ENCODE data around the gene RABGAP1L. TPM values are rescaled to one million over a fixed set of nuclear protein-coding genes. Genes with fewer than 3 reads are reported as not detected.
"Not testable (repeated sequence)": the region's sequence is repeated elsewhere in the genome, so short reads cannot be mapped to it uniquely, and the experiment has no call there.

Gene RABGAP1L
- total RNA-seq, 1 experiment from 2014 or later, result 57.4 TPM

- Histone ChIP-seq H3K27me3 (ENCODE audit: insufficient read depth, low read depth) (no peaks in the 10 kb centered on the region), H3K79me2 (ENCODE audit: low read depth) (no peaks in the 10 kb centered on the region), H4K20me1 (ENCODE audit: insufficient read depth) (no peaks in the 10 kb centered on the region), H3K9me2 (ENCODE audit: insufficient read depth) (0 out of 2 replicates have a peak, but pooled peaks cover 6% of the 10 kb centered on the region), H3K9me3 (ENCODE audit: insufficient read depth, low read depth) (0 out of 2 replicates have a peak, but pooled peaks cover 4% of the 10 kb centered on the region), H3K4me2 (peak overlapping the region; percentile 29; the same call in 1 of the 2 replicates), H2AFZ (no peak overlapping the region), H3K27ac (0 out of 2 replicates have a peak overlapping the region, but pooled peaks have one; percentile 41), H3K4me1 (replicated peaks; ENCODE audit: insufficient read depth) (peaks cover 20% of the 10 kb centered on the region), H3K36me3 (ENCODE audit: low read depth) (no peaks in the 10 kb centered on the region), H3F3A (ENCODE audit: insufficient read depth, low read depth) (no peaks in the 10 kb centered on the region), H3K4me3 (no peak overlapping the region)
- BruUV-seq (replicated peaks), result no TSS peak
- no peak for TF ChIP-seq EZH2 (IDR thresholded peaks at IDR 0.05; ENCODE audit: low read depth)
- TF ChIP-seq, protein P1, sequence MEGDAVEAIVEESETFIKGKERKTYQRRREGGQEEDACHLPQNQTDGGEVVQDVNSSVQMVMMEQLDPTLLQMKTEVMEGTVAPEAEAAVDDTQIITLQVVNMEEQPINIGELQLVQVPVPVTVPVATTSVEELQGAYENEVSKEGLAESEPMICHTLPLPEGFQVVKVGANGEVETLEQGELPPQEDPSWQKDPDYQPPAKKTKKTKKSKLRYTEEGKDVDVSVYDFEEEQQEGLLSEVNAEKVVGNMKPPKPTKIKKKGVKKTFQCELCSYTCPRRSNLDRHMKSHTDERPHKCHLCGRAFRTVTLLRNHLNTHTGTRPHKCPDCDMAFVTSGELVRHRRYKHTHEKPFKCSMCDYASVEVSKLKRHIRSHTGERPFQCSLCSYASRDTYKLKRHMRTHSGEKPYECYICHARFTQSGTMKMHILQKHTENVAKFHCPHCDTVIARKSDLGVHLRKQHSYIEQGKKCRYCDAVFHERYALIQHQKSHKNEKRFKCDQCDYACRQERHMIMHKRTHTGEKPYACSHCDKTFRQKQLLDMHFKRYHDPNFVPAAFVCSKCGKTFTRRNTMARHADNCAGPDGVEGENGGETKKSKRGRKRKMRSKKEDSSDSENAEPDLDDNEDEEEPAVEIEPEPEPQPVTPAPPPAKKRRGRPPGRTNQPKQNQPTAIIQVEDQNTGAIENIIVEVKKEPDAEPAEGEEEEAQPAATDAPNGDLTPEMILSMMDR (conservative IDR thresholded peaks at IDR 0.05), result no peak
- intact Hi-C loops (cut with micrococcal nuclease; ENCODE audit: unreplicated experiment), result no loop called here
- peak; percentile 12 to 74 for DNase-seq
- POLR2A ChIA-PET (ENCODE audit: unreplicated experiment), result no interaction called here
- CTCF ChIA-PET, result no interaction called here
Observed at GRCh38 chr1:174815036-174815435, 655.7 kb downstream of the RABGAP1L start.

DNA sequence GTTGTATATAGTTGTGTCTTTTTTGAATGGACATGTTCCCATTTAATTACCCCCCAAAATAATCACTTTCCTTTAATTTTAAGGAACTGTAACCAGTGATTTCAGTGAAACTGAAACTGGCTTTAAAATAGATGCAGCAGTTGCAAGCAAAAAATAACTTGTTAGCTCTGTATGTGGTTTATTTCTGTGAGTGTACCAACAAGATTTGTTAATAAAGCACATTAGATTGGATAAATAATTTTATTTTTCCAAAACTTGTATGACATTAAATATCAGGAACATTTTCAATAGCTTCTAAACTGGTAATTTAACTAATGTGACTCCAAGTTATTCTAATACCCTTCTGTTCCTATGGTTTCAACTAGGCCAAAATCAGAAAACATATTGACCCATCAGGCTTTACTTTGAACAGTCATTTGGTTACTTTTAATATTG is 656.2 kb downstream of the RABGAP1L start:
- Histone ChIP-seq H3K27me3 (ENCODE audit: insufficient read depth, low read depth) (no peaks in the 10 kb centered on the region), H2AFZ (no peak overlapping the region), H3K4me3 (no peak overlapping the region), H3K79me2 (ENCODE audit: low read depth) (no peaks in the 10 kb centered on the region), H3K4me2 (0 out of 2 replicates have a peak overlapping the region, but pooled peaks have one; percentile 29), H3K27ac (0 out of 2 replicates have a peak overlapping the region, but pooled peaks have one; percentile 41), H4K20me1 (ENCODE audit: insufficient read depth) (no peaks in the 10 kb centered on the region), H3K9me3 (ENCODE audit: insufficient read depth, low read depth) (0 out of 2 replicates have a peak, but pooled peaks cover 4% of the 10 kb centered on the region), H3K4me1 (replicated peaks; ENCODE audit: insufficient read depth) (peaks cover 20% of the 10 kb centered on the region), H3K9me2 (ENCODE audit: insufficient read depth) (0 out of 2 replicates have a peak, but pooled peaks cover 7% of the 10 kb centered on the region), H3F3A (ENCODE audit: insufficient read depth, low read depth) (no peaks in the 10 kb centered on the region), H3K36me3 (ENCODE audit: low read depth) (no peaks in the 10 kb centered on the region)
- CTCF ChIA-PET, result interaction anchor here (0.6 to 0.7 kb wide), 4 partner anchors 60 to 336 kb away, joined by 4 to 17 read pairs (median 4); no protein-coding TSS in a partner anchor
- BruUV-seq (replicated peaks), result no TSS peak
- POLR2A ChIA-PET (ENCODE audit: unreplicated experiment), result no interaction called here
- no peak for DNase-seq
- intact Hi-C loops (cut with micrococcal nuclease; ENCODE audit: unreplicated experiment), result no loop called here
- TF ChIP-seq EZH2 (IDR thresholded peaks at IDR 0.05; ENCODE audit: low read depth), result no peak
- TF ChIP-seq, protein P1 (conservative IDR thresholded peaks at IDR 0.05), result no peak

DNA sequence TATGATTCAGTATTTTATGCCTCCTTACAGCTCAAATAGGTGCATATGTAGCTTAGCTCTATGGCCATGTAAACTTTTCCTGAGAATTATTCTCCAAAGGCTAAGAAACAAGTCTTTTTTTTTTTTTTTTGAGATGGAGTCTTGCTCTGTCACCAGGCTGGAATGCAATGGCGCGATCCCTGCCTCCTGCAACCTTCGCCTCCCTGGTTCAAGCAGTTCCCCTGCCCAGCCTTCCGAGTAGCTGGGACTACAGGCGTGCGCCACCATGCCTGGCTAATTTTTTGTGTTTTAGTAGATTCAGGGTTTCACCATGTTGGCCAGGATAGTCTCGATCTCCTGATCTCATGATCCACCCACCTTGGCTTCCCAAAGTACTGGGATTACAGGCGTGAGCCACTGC is 657.3 kb downstream of the RABGAP1L start:
- H2AFZ ChIP-seq; BruUV-seq (replicated peaks); H3K79me2 ChIP-seq (ENCODE audit: low read depth); H3K36me3 ChIP-seq (ENCODE audit: low read depth); H3K27ac ChIP-seq; intact Hi-C loops (cut with micrococcal nuclease; ENCODE audit: unreplicated experiment); H3K9me3 ChIP-seq (ENCODE audit: insufficient read depth, low read depth); H3K4me3 ChIP-seq; DNase-seq; H3K27me3 ChIP-seq (ENCODE audit: insufficient read depth, low read depth); H3K4me2 ChIP-seq; H4K20me1 ChIP-seq (ENCODE audit: insufficient read depth); H3F3A ChIP-seq (ENCODE audit: insufficient read depth, low read depth); H3K9me2 ChIP-seq (ENCODE audit: insufficient read depth): not testable (repeated sequence)
- CTCF ChIA-PET, result interaction anchor here (0.7 kb wide), 1 partner anchor 564 kb away, joined by 4 read pairs; no protein-coding TSS in a partner anchor
- peaks cover 20% of the 10 kb centered on the region for H3K4me1 ChIP-seq (replicated peaks; ENCODE audit: insufficient read depth)
- POLR2A ChIA-PET (ENCODE audit: unreplicated experiment), result interaction anchor here (0.6 kb wide), 1 partner anchor 17 kb away, joined by 5 read pairs; no protein-coding TSS in a partner anchor
